T-helper 2 cell treated with Interferon-gamma antibody and Interleukin-4, amounts not matched to agents 100 ng/mL and 5 ng/mL, for 36 hours (primary cell): Measurements from ENCODE around the gene FER. TPM values are rescaled to one million over a fixed set of nuclear protein-coding genes. Genes with fewer than 3 reads are reported as not detected.
"Not testable (repeated sequence)": the region's sequence is repeated elsewhere in the genome, so short reads cannot be mapped to it uniquely, and the experiment has no call there.

Experiments
- intact Hi-C: fragments of 100-400 bp; cut with micrococcal nuclease; formaldehyde crosslinking; loops from one replicate; pipeline ENCODE4 v1.15.1; 2023
- total RNA-seq: library from RNA; stranded (reverse); gene quantifications from 2 replicates; pipeline ENCODE4 v1.2.3, GENCODE V29; 2022

The FER gene
- total RNA-seq, 1 donor from 2014 or later = 3.4 TPM

GRCh38 chr5:108743846-108744245 is 3.9 kb upstream of the FER start:
- intact Hi-C loops = no loop called here

DNA sequence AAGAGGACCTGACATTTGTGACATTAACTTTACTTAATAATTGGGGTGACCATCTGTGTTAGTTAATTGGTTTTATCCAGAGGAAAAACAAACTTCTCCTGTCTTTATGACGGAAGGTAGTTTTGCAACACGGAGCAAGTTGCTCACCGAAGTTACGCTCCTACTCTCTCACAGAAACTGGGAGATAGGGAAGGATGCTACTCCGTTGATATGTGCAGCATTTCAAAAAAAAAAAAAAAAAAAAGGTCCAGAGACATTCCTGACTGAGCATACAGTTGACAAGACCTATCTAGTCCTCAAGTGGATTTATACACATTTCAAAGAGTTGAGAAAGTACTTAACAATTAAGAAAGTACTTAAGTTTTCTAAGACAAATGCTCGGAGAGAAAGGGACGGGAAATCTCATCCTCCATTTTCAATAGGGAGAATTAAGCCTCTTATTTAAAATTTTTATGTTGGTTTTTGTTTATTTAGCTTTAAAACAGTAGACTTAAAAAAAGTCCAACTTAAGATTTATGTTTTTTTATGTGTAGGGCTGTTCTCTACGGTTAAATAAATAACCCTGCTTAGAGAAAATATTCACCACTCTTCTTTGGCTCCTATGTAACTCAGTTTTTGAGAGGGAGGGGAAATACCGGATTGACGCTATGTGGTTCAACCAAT is 455 bp upstream of the FER start:
- intact Hi-C loops = loop anchor here (5.0 kb wide), 1 partner anchor 65 kb away; no protein-coding TSS in a partner anchor

GRCh38 chr5:108748401-108749127 is 867 bp downstream of the FER start:
- intact Hi-C loops = loop anchor here (1.0 to 5.0 kb wide), 6 partner anchors 20 to 1990 kb away; partner anchors contain the start of genes FBXL17, MAN2A1 and SLC25A46

GRCh38 chr5:108749128-108749861 is 1.6 kb downstream of the FER start:
- intact Hi-C loops = loop anchor here (2.0 to 5.0 kb wide), 3 partner anchors 67 to 1990 kb away; partner anchors contain the start of genes MAN2A1 and SLC25A46

GRCh38 chr5:108753331-108753730 is 5.6 kb downstream of the FER start:
- intact Hi-C loops = no loop called here

DNA sequence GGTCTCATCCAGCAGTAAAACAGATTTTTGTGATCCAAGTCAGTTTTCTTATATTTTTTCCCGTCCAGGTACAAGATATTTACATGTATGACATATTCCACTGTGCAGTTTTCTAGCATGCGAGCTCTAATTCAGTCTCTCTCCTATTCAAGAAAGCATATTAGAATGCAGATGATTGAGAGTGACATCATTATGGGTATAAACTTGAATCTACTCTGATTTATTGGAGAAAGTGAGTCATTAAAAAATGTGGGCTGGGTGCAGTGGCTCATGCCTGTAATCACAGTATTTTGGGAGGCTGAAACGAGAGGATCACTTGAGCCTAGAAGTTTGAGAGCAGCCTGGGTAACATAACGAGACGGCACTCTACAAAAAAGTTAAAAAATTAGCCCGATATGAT is 6.2 kb downstream of the FER start:
- intact Hi-C loops = no loop called here

GRCh38 chr5:108760512-108760911 is 12.8 kb downstream of the FER start:
- intact Hi-C loops = no loop called here

GRCh38 chr5:108762660-108763059 is 15.0 kb downstream of the FER start:
- intact Hi-C loops = no loop called here

DNA sequence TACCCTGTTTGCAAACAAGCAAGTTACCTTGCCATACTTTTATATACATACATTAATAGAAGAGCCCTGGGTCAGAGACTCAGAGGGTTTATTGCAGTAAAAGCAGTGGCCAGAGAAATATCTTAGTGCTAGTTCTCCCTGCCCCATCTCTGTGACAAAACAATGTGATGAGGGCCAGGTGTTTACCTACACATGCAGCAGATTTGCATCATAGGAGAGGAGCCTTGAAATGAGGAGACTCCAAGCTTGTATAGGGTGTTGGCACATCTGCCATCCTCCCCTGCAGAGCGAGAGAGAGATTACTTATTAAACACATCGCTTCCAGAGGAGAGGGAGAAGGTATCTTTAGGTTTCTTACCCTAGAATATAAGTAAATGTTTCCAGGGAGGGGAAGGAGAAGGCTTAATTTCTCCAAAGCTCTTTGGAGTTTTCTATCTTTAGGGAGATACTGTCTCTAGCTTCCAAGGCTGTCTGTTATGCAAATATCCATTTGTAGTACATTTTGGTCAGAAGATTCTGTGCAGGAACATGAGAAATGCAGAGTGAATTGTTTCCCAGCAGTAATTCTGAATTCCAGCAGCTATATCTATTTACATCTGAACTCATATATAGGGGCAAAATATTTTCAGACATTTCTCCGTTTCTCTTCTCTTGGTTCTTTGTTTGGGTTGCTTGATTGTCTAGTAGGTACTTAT is 15.7 kb downstream of the FER start:
- intact Hi-C loops = no loop called here

DNA sequence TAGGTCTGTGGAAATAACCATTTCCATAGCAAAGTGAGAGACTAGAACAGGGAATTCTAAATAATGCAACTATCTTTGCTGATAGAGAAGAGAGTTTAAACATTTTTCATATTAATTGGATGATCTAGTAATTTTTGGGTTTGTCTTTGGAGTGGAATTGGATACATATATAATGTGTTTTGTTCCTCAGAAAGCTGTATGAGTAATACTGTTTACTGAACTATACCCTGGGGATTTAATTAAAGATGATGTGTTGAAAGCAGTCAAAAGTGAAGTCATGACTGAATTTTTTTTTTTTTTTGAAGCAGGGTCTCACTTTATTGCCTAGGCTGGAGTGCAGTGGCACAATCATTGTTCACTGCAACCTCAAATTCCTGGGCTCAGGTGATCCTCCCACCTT is 17.9 kb downstream of the FER start:
- intact Hi-C loops = no loop called here

DNA sequence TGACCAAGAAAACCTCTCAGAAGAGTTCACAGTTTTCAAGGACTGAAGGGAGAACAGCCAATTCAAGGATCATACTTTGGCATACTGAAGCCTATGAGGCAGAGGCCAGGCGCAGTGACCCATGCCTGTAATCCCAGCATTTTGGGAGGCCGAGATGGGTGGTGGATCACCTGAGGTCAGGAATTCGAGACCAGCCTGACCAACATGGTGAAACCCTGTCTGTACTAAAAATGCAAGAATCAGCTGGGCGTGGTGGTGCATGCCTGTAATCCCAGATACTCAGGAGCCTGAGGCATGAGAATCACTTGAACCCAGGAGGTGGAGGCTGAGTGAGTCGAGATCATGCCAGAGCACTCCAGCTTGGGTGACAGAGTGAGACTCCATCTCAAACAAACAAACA is 19.2 kb downstream of the FER start:
- intact Hi-C loops = not testable (repeated sequence)

GRCh38 chr5:108769352-108769751 is 21.7 kb downstream of the FER start:
- intact Hi-C loops = no loop called here

DNA sequence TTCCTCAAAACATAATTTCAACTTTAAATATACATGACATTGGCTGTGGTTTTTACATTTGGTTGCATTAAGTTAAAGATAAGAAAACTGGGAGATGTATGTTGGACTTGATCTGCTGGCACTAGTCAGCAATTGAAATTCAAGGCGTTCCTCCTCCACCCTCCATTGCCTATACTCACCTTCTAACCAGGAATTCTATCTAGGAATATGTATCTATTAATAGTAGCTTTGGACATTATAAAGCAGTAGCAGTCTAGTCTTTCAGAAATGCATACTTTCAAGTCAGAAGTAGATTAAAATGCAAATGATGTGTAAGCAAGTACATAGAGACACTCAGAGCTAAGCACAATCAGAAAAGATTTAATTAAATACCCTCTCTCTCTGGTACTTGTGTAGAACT is 24.9 kb downstream of the FER start:
- intact Hi-C loops = no loop called here

- intact Hi-C loops = no loop called here
Observed at GRCh38 chr5:108773330-108773729, 25.6 kb downstream of the FER start.

GRCh38 chr5:108774079-108774478 is 26.4 kb downstream of the FER start:
- intact Hi-C loops = not testable (repeated sequence)

DNA sequence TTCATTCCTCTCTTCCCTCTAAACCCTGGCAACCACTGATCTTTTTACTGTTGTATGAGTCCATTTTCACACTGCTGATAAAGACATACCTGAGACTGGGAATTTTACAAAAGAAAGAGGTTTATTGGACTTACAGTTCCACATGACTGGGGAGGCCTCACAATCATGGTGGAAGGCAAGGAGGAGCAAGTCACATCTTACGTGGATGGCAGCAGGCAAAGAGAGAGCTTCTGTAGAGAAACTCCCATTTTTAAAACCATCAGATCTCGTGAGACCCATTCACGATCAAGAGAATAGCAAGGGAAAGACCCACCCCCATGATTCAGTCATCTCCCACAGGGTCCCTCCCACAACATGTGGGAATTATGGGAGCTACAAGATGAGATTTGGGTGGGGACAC is 29.9 kb downstream of the FER start:
- intact Hi-C loops = not testable (repeated sequence)

GRCh38 chr5:108784577-108784976 is 36.9 kb downstream of the FER start:
- intact Hi-C loops = not testable (repeated sequence)

DNA sequence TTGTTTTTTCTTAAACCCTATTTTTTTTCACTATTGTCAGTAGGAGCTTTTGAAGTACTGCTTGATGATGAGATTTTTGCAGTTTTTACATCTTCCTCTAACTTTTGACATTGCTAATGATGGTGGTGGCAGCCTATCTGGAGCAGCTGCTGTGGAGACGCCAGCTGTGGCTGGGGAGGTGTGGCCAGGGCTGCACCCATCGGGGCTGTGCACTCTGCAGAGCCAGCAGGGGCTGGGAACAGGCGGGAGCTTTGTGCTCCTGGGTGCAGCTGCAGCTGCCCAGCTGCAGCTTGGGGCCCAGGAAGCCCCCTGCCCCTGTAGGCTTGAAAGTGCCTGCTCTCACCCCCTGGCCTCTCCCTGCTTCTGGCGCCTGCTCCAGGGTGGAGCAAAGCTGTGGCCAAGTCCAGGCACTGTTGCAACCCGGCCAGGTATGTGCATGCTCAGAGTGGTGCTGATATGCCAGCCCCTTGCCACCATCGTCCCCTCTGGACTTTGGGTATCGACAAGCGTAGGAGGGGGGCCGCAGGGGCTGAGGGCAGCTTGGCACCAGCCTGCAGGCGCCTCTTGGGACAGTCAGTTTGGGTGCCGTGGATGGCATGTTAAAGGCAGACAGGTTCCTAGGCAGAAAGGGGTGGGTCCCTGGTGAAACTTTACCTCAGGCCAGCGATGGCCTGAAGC is 39.2 kb downstream of the FER start:
- intact Hi-C loops = no loop called here

GRCh38 chr5:108788142-108788541 is 40.4 kb downstream of the FER start:
- intact Hi-C loops = no loop called here

DNA sequence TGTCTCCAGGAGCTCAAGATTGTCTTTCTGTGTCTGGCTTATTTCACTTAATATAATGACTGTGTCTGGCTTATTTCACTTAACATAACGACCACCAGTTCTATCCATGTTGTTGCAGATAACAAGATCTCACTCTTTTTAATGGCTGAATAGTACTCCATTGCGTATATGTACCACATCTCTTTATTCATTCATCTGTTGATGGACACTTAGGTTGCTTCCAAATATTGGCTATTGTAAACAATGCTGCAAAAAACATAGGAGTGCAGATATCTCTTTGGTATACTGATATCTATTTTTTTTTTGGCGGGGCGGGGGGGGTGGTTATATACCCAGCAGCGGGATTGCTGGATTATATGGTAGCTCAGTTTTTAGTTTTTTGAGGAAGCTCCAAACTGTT is 45.5 kb downstream of the FER start:
- intact Hi-C loops = no loop called here

GRCh38 chr5:108794349-108794748 is 46.7 kb downstream of the FER start:
- intact Hi-C loops = not testable (repeated sequence)
